ENCODE data around the gene RAB33A.
"Not testable (repeated sequence)": the region's sequence is repeated elsewhere in the genome, so short reads cannot be mapped to it uniquely, and the experiment has no call there.

The RAB33A gene

GRCh38 chrX:130172127-130172845 lies 524 bp downstream of the RAB33A start:
- DNase-seq (ENCODE audit: low spot score): no peak

GRCh38 chrX:130173190-130173895 lies 1.6 kb downstream of the RAB33A start:
- DNase-seq (ENCODE audit: low spot score): peak; percentile 14

GRCh38 chrX:130174045-130174704 lies 2.4 kb downstream of the RAB33A start:
- no peak for DNase-seq (ENCODE audit: low spot score)

GRCh38 chrX:130174937-130175336 lies 3.2 kb downstream of the RAB33A start:
- DNase-seq (ENCODE audit: low spot score): no peak

GRCh38 chrX:130176354-130176776 lies 4.6 kb downstream of the RAB33A start:
- no peak for DNase-seq (ENCODE audit: low spot score)

- no peak for DNase-seq (ENCODE audit: low spot score)
Measured at GRCh38 chrX:130176942-130177341, 5.2 kb downstream of the RAB33A start.

- DNase-seq (ENCODE audit: low spot score): no peak
Measured at GRCh38 chrX:130179170-130179569, 7.4 kb downstream of the RAB33A start.

- no peak for DNase-seq (ENCODE audit: low spot score)
Measured at GRCh38 chrX:130179579-130180215, 7.9 kb downstream of the RAB33A start.

GRCh38 chrX:130184168-130184567 lies 12.4 kb downstream of the RAB33A start:
- DNase-seq (ENCODE audit: low spot score): no peak

- DNase-seq (ENCODE audit: low spot score): no peak
Measured at GRCh38 chrX:130184857-130185256, 13.1 kb downstream of the RAB33A start.

GRCh38 chrX:130186651-130187050 lies 14.9 kb downstream of the RAB33A start:
- no peak for DNase-seq (ENCODE audit: low spot score)

GRCh38 chrX:130190801-130191200 lies 19.0 kb downstream of the RAB33A start:
- no peak for DNase-seq (ENCODE audit: low spot score)

GRCh38 chrX:130196466-130196865 lies 24.7 kb downstream of the RAB33A start:
- DNase-seq (ENCODE audit: low spot score): no peak

GRCh38 chrX:130197464-130197863 lies 25.7 kb downstream of the RAB33A start:
- no peak for DNase-seq (ENCODE audit: low spot score)

- DNase-seq (ENCODE audit: low spot score): no peak
Measured at GRCh38 chrX:130204647-130205046, 32.9 kb downstream of the RAB33A start.

- no peak for DNase-seq (ENCODE audit: low spot score)
Measured at GRCh38 chrX:130211415-130212186, 39.8 kb downstream of the RAB33A start.

GRCh38 chrX:130212371-130212770 lies 40.6 kb downstream of the RAB33A start:
- no peak for DNase-seq (ENCODE audit: low spot score)

- DNase-seq (ENCODE audit: low spot score): no peak
Measured at GRCh38 chrX:130213376-130213775, 41.6 kb downstream of the RAB33A start.

- no peak for DNase-seq (ENCODE audit: low spot score)
Measured at GRCh38 chrX:130216320-130216719, 44.6 kb downstream of the RAB33A start.

- no peak for DNase-seq (ENCODE audit: low spot score)
Measured at GRCh38 chrX:130224810-130225209, 53.0 kb downstream of the RAB33A start.

- no peak for DNase-seq (ENCODE audit: low spot score)
Measured at GRCh38 chrX:130228871-130229270, 57.1 kb downstream of the RAB33A start.

GRCh38 chrX:130231184-130231583 lies 59.4 kb downstream of the RAB33A start:
- DNase-seq (ENCODE audit: low spot score): not testable (repeated sequence)
